WTC11 (cell line): ENCODE results near the gene TP53BP1. TPM values are rescaled to one million over a fixed set of nuclear protein-coding genes. Genes with fewer than 3 reads are reported as not detected.

ENCODE experiments used
- ATAC-seq: fragments of 200-7000 bp; cut with Tn5 transposase; 2 replicates; pipeline ENCODE4 v1.10.0; 2021; ENCODE audit warnings: mild to moderate bottlenecking, moderate library complexity
- CTCF ChIA-PET: fragments of 300-600 bp; sonication (Branson Sonifier 250); formaldehyde crosslinking; loops from one replicate; lab custom pipeline; 2021; ENCODE audit warnings: antibody characterized with exemption; lab: Charles Lee
- POLR2A ChIA-PET: fragments of 350-600 bp; sonication (Branson Sonifier 250); formaldehyde crosslinking; loops from one replicate; lab custom pipeline; 2021; ENCODE audit warnings: antibody characterized with exemption; lab: Charles Lee
- DNase-seq: peaks from one replicate; pipeline ENCODE4 v3.0.0; 2021; ENCODE audit warnings: low spot score
- H3K27ac Mint-ChIP-seq: 2 replicates; pipeline ENCODE4 v1.8.0; 2021; ENCODE audit warnings: mixed read lengths
- H3K27me3 Mint-ChIP-seq: 2 replicates; pipeline ENCODE4 v1.8.0; 2021; ENCODE audit warnings: low read depth, mild to moderate bottlenecking, moderate library complexity, mixed read lengths
- H3K36me3 Mint-ChIP-seq: 2 replicates; pipeline ENCODE4 v1.8.0; 2021; ENCODE audit warnings: mixed read lengths
- H3K4me1 Mint-ChIP-seq: 2 replicates; pipeline ENCODE4 v1.8.0; 2022; ENCODE audit warnings: mixed read lengths
- H3K4me3 Mint-ChIP-seq: 2 replicates; pipeline ENCODE4 v1.8.0; 2021; ENCODE audit warnings: mild to moderate bottlenecking, moderate library complexity, mixed read lengths
- H3K9me3 Mint-ChIP-seq: 2 replicates; pipeline ENCODE4 v1.8.0; 2021; ENCODE audit warnings: mixed read lengths
- ESRRA ChIP-seq: sonication (generic); formaldehyde crosslinking; IDR thresholded peaks from 2 replicates; pipeline ENCODE4 v1.8.1; 2022; ENCODE audit warnings: mild to moderate bottlenecking, missing genetic modification reagents, borderline replicate concordance
- ETV6 ChIP-seq: sonication (generic); formaldehyde crosslinking; IDR thresholded peaks from 2 replicates; pipeline ENCODE4 v1.8.1; 2022; ENCODE audit warnings: mild to moderate bottlenecking, missing genetic modification reagents
- FOXJ3 ChIP-seq: sonication (generic); formaldehyde crosslinking; IDR thresholded peaks from 2 replicates; pipeline ENCODE4 v1.9.0; 2021; ENCODE audit warnings: missing genetic modification reagents, mild to moderate bottlenecking, borderline replicate concordance
- GABPB1 ChIP-seq: sonication (generic); formaldehyde crosslinking; IDR thresholded peaks from 2 replicates; pipeline ENCODE4 v1.8.1; 2023; ENCODE audit warnings: mild to moderate bottlenecking, missing genetic modification reagents
- JUN ChIP-seq: sonication (generic); formaldehyde crosslinking; IDR thresholded peaks from 2 replicates; pipeline ENCODE4 v1.8.0; 2023; ENCODE audit warnings: mild to moderate bottlenecking, missing genetic modification reagents
- MYBL2 ChIP-seq: sonication (generic); formaldehyde crosslinking; IDR thresholded peaks from 2 replicates; pipeline ENCODE4 v1.8.1; 2023; ENCODE audit warnings: mild to moderate bottlenecking, moderate library complexity, missing genetic modification reagents
- TEAD4 ChIP-seq: sonication (generic); formaldehyde crosslinking; IDR thresholded peaks from 2 replicates; pipeline ENCODE4 v1.8.0; 2022; ENCODE audit warnings: mild to moderate bottlenecking, missing genetic modification reagents
- ZNF219 ChIP-seq: sonication (generic); formaldehyde crosslinking; IDR thresholded peaks from 2 replicates; pipeline ENCODE4 v1.8.0; 2023; ENCODE audit warnings: missing genetic modification reagents, mild to moderate bottlenecking, borderline replicate concordance
- ZNF317 ChIP-seq: sonication (generic); formaldehyde crosslinking; IDR thresholded peaks from 2 replicates; pipeline ENCODE4 v1.8.1; 2023; ENCODE audit warnings: low read depth, mild to moderate bottlenecking, moderate library complexity, missing genetic modification reagents, borderline replicate concordance
- ZNF416 ChIP-seq: fragments of 250-450 bp; sonication (Bioruptor Pico); IDR thresholded peaks from 2 replicates; pipeline ENCODE4 v1.9.0; 2021; ENCODE audit warnings: mild to moderate bottlenecking, inconsistent platforms
- total RNA-seq: library from RNA; stranded (reverse); gene quantifications from 3 replicates; pipeline ENCODE4 v1.2.3, GENCODE V29; 2021
- TF ChIP-seq, protein P1 (sequence below): sonication (generic); formaldehyde crosslinking; IDR thresholded peaks from 2 replicates; pipeline ENCODE4 v1.8.1; 2022; ENCODE audit warnings: missing genetic modification reagents, borderline replicate concordance
- TF ChIP-seq, protein P2 (sequence below): fragments of 250-450 bp; sonication (Bioruptor Pico); IDR thresholded peaks from 2 replicates; pipeline ENCODE4 v1.9.0; 2021; ENCODE audit warnings: moderate library complexity, mild to moderate bottlenecking, inconsistent platforms, borderline replicate concordance
- TF ChIP-seq, protein P3 (sequence below): sonication (generic); formaldehyde crosslinking; IDR thresholded peaks from 2 replicates; pipeline ENCODE4 v1.8.1; 2022; ENCODE audit warnings: low read depth, missing genetic modification reagents, borderline replicate concordance
- TF ChIP-seq, protein P4 (sequence below): sonication (generic); formaldehyde crosslinking; IDR thresholded peaks from 2 replicates; pipeline ENCODE4 v1.8.0; 2023; ENCODE audit warnings: mild to moderate bottlenecking, missing genetic modification reagents
- TF ChIP-seq, protein P5 (sequence below): sonication (generic); formaldehyde crosslinking; IDR thresholded peaks from 2 replicates; pipeline ENCODE4 v1.8.0; 2022; ENCODE audit warnings: mild to moderate bottlenecking, missing genetic modification reagents
- TF ChIP-seq, protein P6 (sequence below): fragments of 250-450 bp; sonication (Bioruptor Pico); conservative IDR thresholded peaks from 2 replicates; pipeline ENCODE4 v1.9.0; 2021; ENCODE audit warnings: mild to moderate bottlenecking
- TF ChIP-seq, protein P7 (sequence below): sonication (generic); formaldehyde crosslinking; IDR thresholded peaks from 2 replicates; pipeline ENCODE4 v1.8.1; 2023; ENCODE audit warnings: mild to moderate bottlenecking, missing genetic modification reagents, borderline replicate concordance
- TF ChIP-seq, protein P8 (sequence below): sonication (generic); formaldehyde crosslinking; IDR thresholded peaks from 2 replicates; pipeline ENCODE4 v1.8.1; 2023; ENCODE audit warnings: mild to moderate bottlenecking, missing genetic modification reagents

Gene TP53BP1
- total RNA-seq, 1 experiment from 2014 or later = 67.1 TPM

DNA sequence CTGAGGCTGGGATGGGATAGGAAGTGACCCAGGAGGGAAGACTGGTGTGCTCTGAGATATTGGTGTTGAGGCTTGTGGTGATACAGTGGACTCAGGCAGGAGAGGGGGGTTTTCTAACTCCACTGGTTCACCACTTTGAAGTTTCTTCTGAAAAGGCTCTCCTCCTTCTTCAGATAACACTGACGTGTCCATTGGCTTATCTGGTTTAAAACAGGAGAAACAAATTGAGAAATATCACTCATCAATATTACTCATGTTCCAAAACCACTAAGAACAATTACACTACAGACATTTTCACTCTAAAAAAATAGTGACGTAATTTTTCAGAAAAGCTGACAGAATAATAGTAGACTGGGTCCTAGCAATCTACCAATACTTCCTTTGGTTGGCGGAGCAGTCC is 23.1 kb downstream of the TP53BP1 start:
- CTCF ChIA-PET = interaction anchor here (1.5 kb wide), 1 partner anchor 94 kb away, joined by 4 read pairs; no protein-coding TSS in a partner anchor
- Mint-ChIP-seq H3K36me3 (peaks cover 82% of the 10 kb centered on the region), H3K27me3 (no peaks in the 10 kb centered on the region), H3K4me3 (no peak overlapping the region)
- no peak for ATAC-seq
- TF ChIP-seq ZNF219 (CRISPR knock-in tag) = no peak
- TF ChIP-seq TEAD4 = no peak
- TF ChIP-seq ZNF317 (CRISPR knock-in tag) = no peak
- TF ChIP-seq, protein P1, sequence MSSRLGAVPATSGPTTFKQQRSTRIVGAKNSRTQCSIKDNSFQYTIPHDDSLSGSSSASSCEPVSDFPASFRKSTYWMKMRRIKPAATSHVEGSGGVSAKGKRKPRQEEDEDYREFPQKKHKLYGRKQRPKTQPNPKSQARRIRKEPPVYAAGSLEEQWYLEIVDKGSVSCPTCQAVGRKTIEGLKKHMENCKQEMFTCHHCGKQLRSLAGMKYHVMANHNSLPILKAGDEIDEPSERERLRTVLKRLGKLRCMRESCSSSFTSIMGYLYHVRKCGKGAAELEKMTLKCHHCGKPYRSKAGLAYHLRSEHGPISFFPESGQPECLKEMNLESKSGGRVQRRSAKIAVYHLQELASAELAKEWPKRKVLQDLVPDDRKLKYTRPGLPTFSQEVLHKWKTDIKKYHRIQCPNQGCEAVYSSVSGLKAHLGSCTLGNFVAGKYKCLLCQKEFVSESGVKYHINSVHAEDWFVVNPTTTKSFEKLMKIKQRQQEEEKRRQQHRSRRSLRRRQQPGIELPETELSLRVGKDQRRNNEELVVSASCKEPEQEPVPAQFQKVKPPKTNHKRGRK (CRISPR knock-in tag) = no peak
- TF ChIP-seq, protein P2, sequence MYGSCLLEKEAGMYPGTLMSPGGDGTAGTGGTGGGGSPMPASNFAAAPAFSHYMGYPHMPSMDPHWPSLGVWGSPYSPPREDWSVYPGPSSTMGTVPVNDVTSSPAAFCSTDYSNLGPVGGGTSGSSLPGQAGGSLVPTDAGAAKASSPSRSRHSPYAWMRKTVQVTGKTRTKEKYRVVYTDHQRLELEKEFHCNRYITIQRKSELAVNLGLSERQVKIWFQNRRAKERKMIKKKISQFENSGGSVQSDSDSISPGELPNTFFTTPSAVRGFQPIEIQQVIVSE (CRISPR knock-in tag) = no peak
- TF ChIP-seq, protein P3, sequence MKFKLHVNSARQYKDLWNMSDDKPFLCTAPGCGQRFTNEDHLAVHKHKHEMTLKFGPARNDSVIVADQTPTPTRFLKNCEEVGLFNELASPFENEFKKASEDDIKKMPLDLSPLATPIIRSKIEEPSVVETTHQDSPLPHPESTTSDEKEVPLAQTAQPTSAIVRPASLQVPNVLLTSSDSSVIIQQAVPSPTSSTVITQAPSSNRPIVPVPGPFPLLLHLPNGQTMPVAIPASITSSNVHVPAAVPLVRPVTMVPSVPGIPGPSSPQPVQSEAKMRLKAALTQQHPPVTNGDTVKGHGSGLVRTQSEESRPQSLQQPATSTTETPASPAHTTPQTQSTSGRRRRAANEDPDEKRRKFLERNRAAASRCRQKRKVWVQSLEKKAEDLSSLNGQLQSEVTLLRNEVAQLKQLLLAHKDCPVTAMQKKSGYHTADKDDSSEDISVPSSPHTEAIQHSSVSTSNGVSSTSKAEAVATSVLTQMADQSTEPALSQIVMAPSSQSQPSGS = no peak
- TF ChIP-seq, protein P4, sequence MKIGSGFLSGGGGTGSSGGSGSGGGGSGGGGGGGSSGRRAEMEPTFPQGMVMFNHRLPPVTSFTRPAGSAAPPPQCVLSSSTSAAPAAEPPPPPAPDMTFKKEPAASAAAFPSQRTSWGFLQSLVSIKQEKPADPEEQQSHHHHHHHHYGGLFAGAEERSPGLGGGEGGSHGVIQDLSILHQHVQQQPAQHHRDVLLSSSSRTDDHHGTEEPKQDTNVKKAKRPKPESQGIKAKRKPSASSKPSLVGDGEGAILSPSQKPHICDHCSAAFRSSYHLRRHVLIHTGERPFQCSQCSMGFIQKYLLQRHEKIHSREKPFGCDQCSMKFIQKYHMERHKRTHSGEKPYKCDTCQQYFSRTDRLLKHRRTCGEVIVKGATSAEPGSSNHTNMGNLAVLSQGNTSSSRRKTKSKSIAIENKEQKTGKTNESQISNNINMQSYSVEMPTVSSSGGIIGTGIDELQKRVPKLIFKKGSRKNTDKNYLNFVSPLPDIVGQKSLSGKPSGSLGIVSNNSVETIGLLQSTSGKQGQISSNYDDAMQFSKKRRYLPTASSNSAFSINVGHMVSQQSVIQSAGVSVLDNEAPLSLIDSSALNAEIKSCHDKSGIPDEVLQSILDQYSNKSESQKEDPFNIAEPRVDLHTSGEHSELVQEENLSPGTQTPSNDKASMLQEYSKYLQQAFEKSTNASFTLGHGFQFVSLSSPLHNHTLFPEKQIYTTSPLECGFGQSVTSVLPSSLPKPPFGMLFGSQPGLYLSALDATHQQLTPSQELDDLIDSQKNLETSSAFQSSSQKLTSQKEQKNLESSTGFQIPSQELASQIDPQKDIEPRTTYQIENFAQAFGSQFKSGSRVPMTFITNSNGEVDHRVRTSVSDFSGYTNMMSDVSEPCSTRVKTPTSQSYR (CRISPR knock-in tag) = no peak
- TF ChIP-seq, protein P5, sequence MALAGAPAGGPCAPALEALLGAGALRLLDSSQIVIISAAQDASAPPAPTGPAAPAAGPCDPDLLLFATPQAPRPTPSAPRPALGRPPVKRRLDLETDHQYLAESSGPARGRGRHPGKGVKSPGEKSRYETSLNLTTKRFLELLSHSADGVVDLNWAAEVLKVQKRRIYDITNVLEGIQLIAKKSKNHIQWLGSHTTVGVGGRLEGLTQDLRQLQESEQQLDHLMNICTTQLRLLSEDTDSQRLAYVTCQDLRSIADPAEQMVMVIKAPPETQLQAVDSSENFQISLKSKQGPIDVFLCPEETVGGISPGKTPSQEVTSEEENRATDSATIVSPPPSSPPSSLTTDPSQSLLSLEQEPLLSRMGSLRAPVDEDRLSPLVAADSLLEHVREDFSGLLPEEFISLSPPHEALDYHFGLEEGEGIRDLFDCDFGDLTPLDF = no peak
- TF ChIP-seq, protein P6, sequence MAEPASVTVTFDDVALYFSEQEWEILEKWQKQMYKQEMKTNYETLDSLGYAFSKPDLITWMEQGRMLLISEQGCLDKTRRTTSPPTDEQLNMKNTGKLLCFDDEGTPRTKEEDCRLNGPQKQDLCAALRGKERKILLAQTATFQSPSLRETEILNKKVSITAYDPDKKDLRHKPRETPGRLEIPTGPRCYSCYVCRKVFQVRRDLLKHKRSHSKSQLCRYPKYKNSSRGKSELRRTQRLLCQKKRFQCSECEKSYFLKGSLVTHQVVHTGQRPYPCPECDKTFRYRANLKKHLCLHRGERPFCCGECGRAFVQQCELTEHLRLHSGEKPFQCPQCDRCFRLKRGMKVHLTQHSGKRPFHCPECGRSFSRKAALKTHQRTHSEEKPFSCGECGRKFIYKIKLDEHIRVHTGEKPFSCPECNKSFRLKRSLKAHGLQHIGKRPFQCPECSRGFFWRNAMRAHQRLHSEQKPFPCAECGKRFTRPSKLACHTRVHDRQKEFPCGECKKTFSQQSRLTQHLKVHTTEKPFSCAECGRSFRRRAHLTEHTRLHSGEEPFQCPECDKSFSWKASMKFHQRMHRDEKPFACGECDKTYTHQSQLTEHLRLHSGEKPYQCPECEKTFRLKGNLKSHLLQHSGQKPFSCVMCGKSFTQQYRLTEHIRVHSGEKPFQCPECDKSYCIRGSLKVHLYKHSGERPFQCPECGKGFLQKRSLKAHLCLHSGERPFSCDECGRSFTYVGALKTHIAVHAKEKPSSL (CRISPR knock-in tag) = no peak
- TF ChIP-seq GABPB1 (CRISPR knock-in tag) = no peak
- TF ChIP-seq MYBL2 (CRISPR knock-in tag) = no peak
- TF ChIP-seq FOXJ3 (CRISPR knock-in tag) = no peak
- TF ChIP-seq JUN (CRISPR knock-in tag) = no peak
- no peak for TF ChIP-seq ZNF416 (CRISPR knock-in tag)
- TF ChIP-seq, all 79 proteins: peak for 0
- no peak for DNase-seq
- no peaks in the 10 kb centered on the region for H3K9me3 Mint-ChIP-seq
- no peak overlapping the region for H3K27ac Mint-ChIP-seq
- POLR2A ChIA-PET = no interaction called here
- no peaks in the 10 kb centered on the region for H3K4me1 Mint-ChIP-seq

DNA sequence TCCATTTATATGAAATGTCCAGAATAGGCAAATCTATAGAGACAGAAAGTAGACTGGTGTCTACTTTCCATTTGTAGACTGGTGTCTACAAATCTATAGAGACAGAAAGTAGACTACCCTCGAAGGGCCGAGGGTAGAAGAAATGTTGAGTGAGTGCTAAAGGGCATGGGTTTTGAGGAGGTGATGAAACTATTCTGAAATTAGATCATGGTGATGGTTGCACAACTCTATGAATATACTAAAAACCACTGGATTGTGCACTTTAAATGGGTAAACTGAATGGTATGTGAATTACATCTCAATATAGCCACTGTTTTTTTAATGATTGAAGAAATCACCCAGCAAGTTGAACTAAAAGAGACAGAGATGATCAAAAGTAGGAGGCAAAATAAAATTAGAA is 27.9 kb downstream of the TP53BP1 start:
- Mint-ChIP-seq H3K27me3 (no peaks in the 10 kb centered on the region), H3K27ac (no peak overlapping the region), H3K4me1 (no peaks in the 10 kb centered on the region), H3K9me3 (no peaks in the 10 kb centered on the region), H3K4me3 (no peak overlapping the region), H3K36me3 (peaks cover 55% of the 10 kb centered on the region)
- CTCF ChIA-PET = no interaction called here
- ATAC-seq (no peak), DNase-seq (no peak)
- TF ChIP-seq, protein P7, sequence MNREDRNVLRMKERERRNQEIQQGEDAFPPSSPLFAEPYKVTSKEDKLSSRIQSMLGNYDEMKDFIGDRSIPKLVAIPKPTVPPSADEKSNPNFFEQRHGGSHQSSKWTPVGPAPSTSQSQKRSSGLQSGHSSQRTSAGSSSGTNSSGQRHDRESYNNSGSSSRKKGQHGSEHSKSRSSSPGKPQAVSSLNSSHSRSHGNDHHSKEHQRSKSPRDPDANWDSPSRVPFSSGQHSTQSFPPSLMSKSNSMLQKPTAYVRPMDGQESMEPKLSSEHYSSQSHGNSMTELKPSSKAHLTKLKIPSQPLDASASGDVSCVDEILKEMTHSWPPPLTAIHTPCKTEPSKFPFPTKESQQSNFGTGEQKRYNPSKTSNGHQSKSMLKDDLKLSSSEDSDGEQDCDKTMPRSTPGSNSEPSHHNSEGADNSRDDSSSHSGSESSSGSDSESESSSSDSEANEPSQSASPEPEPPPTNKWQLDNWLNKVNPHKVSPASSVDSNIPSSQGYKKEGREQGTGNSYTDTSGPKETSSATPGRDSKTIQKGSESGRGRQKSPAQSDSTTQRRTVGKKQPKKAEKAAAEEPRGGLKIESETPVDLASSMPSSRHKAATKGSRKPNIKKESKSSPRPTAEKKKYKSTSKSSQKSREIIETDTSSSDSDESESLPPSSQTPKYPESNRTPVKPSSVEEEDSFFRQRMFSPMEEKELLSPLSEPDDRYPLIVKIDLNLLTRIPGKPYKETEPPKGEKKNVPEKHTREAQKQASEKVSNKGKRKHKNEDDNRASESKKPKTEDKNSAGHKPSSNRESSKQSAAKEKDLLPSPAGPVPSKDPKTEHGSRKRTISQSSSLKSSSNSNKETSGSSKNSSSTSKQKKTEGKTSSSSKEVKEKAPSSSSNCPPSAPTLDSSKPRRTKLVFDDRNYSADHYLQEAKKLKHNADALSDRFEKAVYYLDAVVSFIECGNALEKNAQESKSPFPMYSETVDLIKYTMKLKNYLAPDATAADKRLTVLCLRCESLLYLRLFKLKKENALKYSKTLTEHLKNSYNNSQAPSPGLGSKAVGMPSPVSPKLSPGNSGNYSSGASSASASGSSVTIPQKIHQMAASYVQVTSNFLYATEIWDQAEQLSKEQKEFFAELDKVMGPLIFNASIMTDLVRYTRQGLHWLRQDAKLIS = no peak
- TF ChIP-seq ZNF416 (CRISPR knock-in tag) (no peak), TEAD4 (no peak), ETV6 (CRISPR knock-in tag) (no peak), ESRRA (CRISPR knock-in tag) (no peak)
- TF ChIP-seq, protein P8, sequence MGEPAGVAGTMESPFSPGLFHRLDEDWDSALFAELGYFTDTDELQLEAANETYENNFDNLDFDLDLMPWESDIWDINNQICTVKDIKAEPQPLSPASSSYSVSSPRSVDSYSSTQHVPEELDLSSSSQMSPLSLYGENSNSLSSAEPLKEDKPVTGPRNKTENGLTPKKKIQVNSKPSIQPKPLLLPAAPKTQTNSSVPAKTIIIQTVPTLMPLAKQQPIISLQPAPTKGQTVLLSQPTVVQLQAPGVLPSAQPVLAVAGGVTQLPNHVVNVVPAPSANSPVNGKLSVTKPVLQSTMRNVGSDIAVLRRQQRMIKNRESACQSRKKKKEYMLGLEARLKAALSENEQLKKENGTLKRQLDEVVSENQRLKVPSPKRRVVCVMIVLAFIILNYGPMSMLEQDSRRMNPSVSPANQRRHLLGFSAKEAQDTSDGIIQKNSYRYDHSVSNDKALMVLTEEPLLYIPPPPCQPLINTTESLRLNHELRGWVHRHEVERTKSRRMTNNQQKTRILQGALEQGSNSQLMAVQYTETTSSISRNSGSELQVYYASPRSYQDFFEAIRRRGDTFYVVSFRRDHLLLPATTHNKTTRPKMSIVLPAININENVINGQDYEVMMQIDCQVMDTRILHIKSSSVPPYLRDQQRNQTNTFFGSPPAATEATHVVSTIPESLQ (CRISPR knock-in tag) = no peak
- POLR2A ChIA-PET = no interaction called here
